HG03354 (cell line): ENCODE measurements around the gene CAMSAP1.

Source experiments
- ATAC-seq: cut with Tn5 transposase; IDR thresholded peaks from one replicate; pipeline ENCODE4 v1.9.1; 2021; ENCODE audit warnings: mild to moderate bottlenecking; ENCODE audit not compliant: unreplicated experiment, poor library complexity, severe bottlenecking

Gene CAMSAP1

DNA sequence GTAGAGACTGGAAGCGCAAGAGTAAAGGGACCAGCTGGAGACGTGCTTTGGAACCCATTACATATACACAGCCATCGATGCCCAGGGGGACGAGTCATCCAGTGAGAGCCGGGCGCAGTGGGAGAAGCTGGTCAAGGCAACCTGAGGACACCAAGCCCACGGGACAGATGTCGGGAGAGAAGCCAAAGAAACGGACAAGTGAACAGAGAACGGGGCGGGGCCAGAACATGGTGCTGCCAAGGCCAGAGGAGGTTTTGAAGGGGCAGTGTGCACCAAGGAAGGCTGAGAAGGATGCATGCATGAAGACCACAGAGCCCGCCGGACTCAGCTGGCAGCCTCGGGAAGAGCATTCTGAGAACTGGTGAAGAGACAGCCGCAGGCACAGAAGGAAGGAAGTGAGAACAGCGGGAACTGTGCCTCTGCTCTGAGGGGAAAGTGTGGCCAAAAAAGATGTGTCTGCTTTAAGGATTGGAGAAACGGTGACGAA lies 20.3 kb downstream of the CAMSAP1 start:
- ATAC-seq, result no peak

DNA sequence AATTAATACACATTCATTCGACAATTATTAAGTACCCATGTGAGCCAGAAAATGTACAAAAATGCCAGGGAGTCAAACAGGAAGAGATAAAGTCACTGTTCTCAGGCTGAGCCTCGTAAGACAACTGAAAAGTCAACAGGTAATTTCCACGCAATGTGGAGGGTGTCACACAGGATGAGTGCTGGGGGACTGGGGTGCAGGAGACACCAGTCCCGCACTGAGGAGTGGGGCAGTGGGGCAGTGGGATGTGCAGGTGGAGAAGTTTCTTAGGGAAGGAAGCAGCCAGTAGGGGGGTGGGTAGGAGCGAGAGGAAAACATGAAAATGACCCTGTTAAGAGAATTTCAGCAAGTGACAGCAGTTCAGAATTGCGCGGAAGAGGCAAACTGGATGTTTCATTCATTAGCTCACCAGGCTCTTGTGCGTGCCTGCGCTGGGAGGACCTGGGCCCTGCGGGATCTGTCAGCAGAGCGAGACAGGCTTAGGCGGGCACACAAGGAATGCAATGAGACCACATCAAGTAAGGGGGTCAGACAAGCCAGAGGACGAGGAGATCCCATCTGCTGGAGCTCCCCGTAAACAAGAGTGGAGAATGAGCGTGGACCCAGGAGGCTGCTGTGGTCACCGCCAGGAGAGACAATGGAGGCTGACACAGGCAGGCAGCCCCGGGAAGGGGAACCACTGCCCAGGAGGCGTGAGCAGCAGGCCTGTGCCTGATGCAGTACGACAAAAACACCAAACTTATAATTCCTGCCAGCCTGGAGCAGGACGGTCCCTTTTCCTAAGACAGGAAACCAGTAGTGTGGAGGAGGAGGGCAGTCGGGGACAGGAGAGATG lies 21.0 kb downstream of the CAMSAP1 start:
- ATAC-seq, result no peak

- no peak for ATAC-seq
Observed at GRCh38 chr9:135885100-135885853, 22.1 kb downstream of the CAMSAP1 start.

DNA sequence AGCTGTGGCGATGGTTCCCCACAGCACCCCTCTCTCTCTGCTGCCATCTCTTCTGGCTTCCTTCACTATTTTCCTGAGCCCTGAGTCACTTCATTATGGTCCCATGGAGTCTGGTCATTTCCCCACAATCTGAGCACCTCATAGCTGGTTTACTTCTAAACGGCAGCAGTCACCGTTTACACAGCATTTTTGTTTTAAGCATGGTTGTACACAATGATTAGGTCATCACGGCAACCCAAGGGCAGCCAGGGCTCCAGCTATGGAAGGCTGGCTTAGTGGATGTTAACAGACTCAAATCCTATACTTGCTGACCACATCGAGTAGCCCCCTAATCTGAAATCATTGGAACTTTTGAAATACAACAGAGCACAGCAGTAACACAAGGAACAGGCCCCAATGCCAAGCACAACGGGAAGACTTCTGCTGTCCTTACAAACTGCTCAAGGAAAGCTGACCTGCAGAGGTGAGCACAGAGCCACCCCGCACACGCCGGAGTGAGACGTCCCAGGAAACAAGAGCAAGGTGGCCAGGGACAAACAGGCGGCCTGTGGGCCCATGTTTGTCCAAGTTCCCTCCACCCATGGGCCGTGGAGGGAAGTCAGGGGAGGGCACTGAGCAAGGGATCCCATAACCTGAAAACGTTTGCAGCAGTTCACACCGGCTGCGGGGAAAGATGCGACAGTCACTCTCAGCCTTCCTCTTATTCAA lies 22.9 kb downstream of the CAMSAP1 start:
- ATAC-seq, result no peak

DNA sequence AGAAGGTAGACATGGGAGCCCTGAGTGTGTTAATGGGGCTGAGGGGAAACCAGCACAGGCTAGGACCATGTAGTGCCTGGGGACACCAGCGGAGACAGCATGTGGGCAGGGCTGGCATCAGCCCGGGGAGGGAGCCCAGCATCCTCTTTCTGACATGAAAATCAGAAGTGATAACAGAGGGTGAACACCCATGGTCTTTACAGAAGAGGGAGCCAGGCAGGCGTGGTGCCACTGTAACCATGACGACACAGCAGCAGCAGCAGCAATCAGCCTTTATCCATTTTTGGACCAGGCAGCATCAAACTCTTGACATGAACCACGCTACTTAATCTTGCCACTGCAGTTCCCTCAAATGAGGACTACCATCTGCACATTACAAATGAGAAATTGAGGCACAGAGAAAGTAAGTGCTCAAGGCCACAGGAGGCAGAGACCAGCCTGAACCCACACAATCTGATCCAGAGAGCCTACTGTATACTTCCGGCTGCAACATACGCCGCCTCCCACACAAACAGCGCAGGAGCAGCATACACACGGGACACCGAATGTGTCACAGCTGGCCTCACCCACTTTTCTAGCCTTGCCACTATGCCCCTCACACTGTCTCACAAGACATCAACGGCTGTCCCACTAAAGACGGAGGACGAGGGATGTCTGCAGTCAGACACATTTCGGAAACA lies 23.8 kb downstream of the CAMSAP1 start:
- ATAC-seq, result no peak

DNA sequence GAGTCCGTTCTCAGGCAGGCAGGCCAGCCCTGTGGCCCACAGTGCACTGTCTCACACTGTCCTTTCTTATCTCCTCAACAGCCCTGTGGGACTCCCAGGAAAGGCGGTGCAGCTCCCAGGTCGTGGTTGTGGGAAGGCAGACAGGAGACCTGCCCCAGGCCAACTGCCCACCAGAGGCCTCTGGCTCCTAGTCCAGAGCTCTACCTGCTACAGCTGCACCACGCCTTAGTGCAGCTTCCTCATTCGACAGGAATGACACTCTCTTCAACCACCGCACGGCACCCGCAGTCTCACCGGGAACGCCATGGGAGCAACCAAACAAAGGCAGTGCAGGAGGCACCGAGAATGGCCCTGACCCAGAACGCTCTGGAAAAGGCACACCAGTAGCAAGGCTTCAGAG lies 25.3 kb downstream of the CAMSAP1 start:
- no peak for ATAC-seq

DNA sequence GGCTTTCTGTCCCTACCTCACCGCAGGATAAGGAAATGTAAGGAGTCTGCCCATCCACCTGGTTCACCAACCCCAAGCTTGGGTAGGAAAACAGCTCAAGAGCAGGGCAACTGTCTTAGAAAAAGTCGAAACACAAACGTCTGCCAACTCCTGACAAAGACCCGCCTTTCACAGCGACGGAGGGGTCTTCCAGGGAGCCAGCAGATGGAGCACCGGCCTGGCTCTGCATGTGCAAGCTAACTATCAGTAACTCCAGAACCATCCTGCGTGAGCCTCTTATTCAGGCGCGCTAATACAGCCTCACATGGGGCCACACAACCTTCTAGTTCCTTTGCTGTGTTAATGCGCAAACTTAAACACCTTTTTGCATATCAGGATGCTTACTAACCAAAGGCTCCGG lies 26.9 kb downstream of the CAMSAP1 start:
- no peak for ATAC-seq

GRCh38 chr9:135879619-135880018 lies 27.7 kb downstream of the CAMSAP1 start:
- no peak for ATAC-seq

DNA sequence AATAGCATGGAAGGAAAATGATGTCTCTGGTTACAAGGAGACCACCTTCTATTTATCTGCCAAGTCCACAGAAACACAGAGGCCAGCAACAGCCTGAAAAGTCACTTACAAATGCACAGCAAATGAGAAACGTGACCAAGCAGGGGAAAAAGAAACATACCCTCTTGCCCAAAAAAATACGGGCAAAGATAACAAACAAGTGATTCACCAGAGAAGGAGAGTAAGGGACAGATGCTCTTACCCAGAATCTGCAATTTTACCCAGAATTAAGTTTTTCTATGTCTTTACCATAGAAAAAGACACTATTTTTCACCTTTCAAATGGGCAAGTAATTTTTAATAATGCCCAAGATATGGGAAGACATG lies 28.1 kb downstream of the CAMSAP1 start:
- no peak for ATAC-seq

DNA sequence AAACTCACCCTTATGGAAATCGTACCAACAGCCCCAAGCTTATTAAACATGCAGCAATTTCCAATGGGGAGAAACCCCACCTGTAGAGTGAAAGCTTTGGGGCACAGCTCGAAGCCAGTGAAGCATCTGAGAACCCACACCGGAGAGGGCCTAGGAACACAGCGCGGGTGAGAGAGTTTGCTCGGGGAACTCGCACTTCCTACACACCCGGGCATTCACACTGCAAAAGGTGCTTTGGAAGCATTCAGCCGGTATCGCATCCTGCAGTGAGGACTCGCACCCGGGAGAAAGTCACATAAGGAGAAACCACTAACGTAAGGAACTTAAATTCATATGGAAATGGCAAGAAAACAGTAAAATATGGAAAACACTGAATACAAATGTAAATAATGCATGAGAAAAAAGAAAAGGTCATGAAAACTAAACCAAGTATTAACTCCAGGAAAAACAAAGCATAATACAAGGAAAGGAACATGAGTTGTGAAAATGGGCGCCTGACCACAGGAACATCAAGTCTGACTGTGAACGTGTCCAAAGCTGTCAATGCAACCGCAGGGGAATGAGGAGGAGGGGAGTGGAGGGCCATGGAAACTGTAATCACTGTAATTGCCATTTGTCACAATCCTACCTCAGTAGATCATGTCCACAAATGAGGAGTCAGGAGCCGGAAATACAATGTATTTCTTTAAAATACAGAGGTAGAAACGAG lies 28.7 kb downstream of the CAMSAP1 start:
- ATAC-seq, result no peak

- no peak for ATAC-seq
Observed at GRCh38 chr9:135877791-135878527, 29.4 kb downstream of the CAMSAP1 start.

DNA sequence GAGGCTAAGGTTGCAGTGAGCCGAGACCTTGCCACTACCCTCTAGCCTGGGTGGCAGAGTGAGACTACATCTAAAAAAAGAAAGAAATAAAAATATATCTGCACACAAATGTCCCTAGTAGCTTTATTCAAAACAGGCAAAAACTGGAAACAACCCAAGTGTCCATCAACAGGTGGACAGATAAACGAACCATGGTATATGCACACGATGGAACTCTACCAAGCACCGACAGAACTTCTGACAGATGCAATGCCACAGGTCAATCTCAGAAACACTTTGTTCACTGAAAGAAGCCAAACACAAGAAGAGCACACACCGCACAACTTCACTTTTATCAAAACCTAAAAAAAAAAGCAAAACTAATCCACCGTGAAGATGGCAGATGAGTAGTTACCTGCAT lies 30.4 kb downstream of the CAMSAP1 start:
- no peak for ATAC-seq

DNA sequence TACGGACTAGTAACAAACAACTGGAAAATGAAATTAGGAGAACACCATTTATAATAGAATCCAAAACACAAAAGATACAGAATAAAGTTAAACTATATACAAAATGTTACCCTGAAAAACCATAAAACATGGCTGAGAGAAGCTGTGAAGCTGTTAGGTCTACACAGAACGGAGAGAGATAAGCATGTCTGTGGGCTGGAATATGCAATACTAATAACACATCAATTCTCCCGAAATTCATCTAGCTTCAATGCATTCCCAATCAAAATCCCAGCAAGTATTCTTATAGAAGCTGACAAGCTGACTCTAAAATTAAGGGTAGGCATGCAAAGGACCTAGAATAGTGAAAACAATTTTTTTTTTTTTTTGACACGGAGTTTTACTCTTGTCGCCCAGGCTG lies 32.5 kb downstream of the CAMSAP1 start:
- no peak for ATAC-seq

DNA sequence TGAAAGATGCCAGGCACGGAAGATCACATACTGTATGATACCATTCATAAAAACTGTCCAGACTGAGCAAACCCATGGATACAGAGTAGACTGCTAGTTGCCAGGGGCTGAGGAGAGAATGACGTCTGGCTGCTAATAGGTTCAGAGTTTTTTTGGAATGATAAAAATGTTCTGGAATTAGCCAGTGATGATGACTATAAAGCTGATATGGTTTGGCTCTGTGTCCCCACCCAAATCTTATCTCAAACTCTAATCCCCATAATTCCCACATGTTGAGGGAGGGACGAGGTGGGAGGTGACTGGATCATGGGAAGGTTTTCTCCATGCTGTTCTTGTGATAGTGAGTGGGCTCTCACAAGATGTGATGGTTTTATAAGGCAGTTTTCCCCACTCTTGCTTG lies 37.4 kb downstream of the CAMSAP1 start:
- ATAC-seq, result no peak

GRCh38 chr9:135865531-135865930 lies 41.8 kb downstream of the CAMSAP1 start:
- ATAC-seq, result no peak

DNA sequence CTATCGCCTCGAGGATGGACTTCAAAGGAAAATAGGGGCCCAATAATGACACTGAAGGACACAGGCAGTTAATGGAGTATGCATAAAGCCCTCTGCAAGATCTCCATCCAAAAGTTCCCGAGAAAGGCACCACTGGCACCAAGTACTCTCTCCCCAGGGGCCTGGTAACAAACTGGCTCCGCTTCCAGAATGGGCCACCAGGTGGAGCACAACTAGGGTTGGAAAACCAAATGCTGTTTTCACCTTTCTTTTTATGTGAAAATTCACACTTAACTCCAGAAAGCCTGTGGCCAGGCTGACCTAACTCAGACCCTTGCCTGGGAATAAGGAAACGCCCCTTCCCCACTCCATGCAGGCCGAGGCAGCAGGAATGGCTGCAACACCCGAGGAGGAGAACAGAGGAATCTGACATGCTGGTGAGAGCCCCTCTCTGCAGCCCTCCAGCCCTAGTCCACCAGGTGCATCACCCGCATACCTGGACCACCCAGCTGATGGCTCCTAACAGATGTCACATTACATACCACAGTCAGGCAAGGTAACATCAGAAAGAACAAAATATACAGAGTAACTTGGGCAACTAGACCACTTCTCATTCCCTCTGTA lies 42.8 kb downstream of the CAMSAP1 start:
- ATAC-seq, result no peak

- ATAC-seq, result no peak
Observed at GRCh38 chr9:135862809-135863208, 44.5 kb downstream of the CAMSAP1 start.

- ATAC-seq, result no peak
Observed at GRCh38 chr9:135858491-135859185, 48.7 kb downstream of the CAMSAP1 start.
